ENCODE measurements around the gene QRFP. TPM values are rescaled to one million over a fixed set of nuclear protein-coding genes. Genes with fewer than 3 reads are reported as not detected.
"Not testable (repeated sequence)": the region's sequence is repeated elsewhere in the genome, so short reads cannot be mapped to it uniquely, and the experiment has no call there.

Gene QRFP
- polyA plus RNA-seq, 1 donor = 0.36 TPM

DNA sequence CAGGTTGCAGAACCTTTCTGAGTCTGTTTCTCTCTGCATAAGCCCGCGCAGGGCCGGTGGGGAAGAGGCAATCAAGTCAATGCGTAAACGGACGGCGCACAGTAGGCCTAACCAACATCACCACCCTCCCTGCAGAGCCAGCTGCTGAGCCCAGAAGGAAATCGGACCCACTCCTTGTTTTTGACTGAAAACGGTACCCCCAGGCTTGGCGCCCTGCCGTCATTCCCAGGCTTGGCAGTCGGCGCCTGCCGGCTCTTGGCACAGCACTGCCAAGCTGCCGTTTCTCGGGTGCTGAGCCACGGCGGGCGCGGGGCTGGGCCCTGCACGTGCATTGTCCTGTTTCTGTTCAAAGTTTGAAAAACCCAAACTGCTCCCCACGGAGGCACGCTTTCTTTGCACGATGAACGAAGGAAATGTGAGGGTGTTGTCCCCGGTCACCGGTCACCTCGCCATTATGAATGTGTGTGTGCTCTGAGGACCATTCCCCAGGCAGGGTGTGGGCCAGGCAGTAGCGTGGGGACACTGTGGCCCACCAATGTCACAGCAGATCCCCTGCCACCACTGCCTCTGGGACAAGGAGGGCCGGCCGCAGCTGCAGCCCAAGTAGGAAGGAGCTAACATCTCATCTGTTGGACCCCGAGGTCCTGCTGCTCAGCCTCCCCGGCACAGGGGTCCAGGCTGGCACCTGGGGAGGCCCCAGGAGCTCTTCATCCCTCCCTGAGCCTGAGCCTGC, 22.4 kb upstream of the QRFP start:
- no peaks in the 10 kb centered on the region for H3K4me1 ChIP-seq (ENCODE audit: control insufficient read depth, insufficient read depth, low read length)
- no peaks in the 10 kb centered on the region for H3K36me3 ChIP-seq (ENCODE audit: control insufficient read depth, insufficient read depth, low read length)
- no peak overlapping the region for H3K27ac ChIP-seq (ENCODE audit: low read length)
- no peak for DNase-seq
- no peaks in the 10 kb centered on the region for H3K9me3 ChIP-seq (ENCODE audit: control insufficient read depth, low read depth, low read length)
- WGBS (ENCODE audit: insufficient coverage, low lambda C conversion rate) = 100% methylated on average over 1 of the region's 33 CpGs
- H3K27me3 ChIP-seq (ENCODE audit: control insufficient read depth, insufficient read depth, low read length) = peaks cover 38% of the 10 kb centered on the region
- H3K4me3 ChIP-seq (ENCODE audit: low read length) = no peak overlapping the region

- no peak for DNase-seq
- Histone ChIP-seq H3K27ac (ENCODE audit: low read length) (no peak overlapping the region), H3K4me3 (ENCODE audit: low read length) (no peak overlapping the region), H3K27me3 (ENCODE audit: control insufficient read depth, insufficient read depth, low read length) (peaks cover 34% of the 10 kb centered on the region), H3K9me3 (ENCODE audit: control insufficient read depth, low read depth, low read length) (no peaks in the 10 kb centered on the region), H3K4me1 (ENCODE audit: control insufficient read depth, insufficient read depth, low read length) (no peaks in the 10 kb centered on the region), H3K36me3 (ENCODE audit: control insufficient read depth, insufficient read depth, low read length) (no peaks in the 10 kb centered on the region)
- WGBS (ENCODE audit: insufficient coverage, low lambda C conversion rate) = no CpG with 5 or more reads among the region's 9 CpGs
These were observed 21.7 kb upstream of the QRFP start for GRCh38 chr9:130918101-130918825.

GRCh38 chr9:130917168-130917960, 20.8 kb upstream of the QRFP start:
- WGBS (ENCODE audit: insufficient coverage, low lambda C conversion rate) = no CpG with 5 or more reads among the region's 34 CpGs
- peaks cover 34% of the 10 kb centered on the region for H3K27me3 ChIP-seq (ENCODE audit: control insufficient read depth, insufficient read depth, low read length)

GRCh38 chr9:130915096-130915447, 18.5 kb upstream of the QRFP start:
- WGBS (ENCODE audit: insufficient coverage, low lambda C conversion rate) = no CpG with 5 or more reads among the region's 8 CpGs
- DNase-seq = no peak
- H3K4me3 ChIP-seq (ENCODE audit: low read length) = no peak overlapping the region
- H3K4me1 ChIP-seq (ENCODE audit: control insufficient read depth, insufficient read depth, low read length) = no peaks in the 10 kb centered on the region
- no peaks in the 10 kb centered on the region for H3K36me3 ChIP-seq (ENCODE audit: control insufficient read depth, insufficient read depth, low read length)
- H3K27me3 ChIP-seq (ENCODE audit: control insufficient read depth, insufficient read depth, low read length) = peaks cover 21% of the 10 kb centered on the region
- H3K27ac ChIP-seq (ENCODE audit: low read length) = no peak overlapping the region
- no peaks in the 10 kb centered on the region for H3K9me3 ChIP-seq (ENCODE audit: control insufficient read depth, low read depth, low read length)

More at GRCh38 chr9:130917168-130917960, 20.8 kb upstream of the QRFP start:
- H3K27ac ChIP-seq (ENCODE audit: low read length) = no peak overlapping the region
- no peak overlapping the region for H3K4me3 ChIP-seq (ENCODE audit: low read length)
- H3K36me3 ChIP-seq (ENCODE audit: control insufficient read depth, insufficient read depth, low read length) = no peaks in the 10 kb centered on the region
- no peaks in the 10 kb centered on the region for H3K4me1 ChIP-seq (ENCODE audit: control insufficient read depth, insufficient read depth, low read length)
- no peak for DNase-seq
- no peaks in the 10 kb centered on the region for H3K9me3 ChIP-seq (ENCODE audit: control insufficient read depth, low read depth, low read length)

- no peaks in the 10 kb centered on the region for H3K4me1 ChIP-seq (ENCODE audit: control insufficient read depth, insufficient read depth, low read length)
- no peaks in the 10 kb centered on the region for H3K36me3 ChIP-seq (ENCODE audit: control insufficient read depth, insufficient read depth, low read length)
- H3K9me3 ChIP-seq (ENCODE audit: control insufficient read depth, low read depth, low read length) = no peaks in the 10 kb centered on the region
- no CpG with 5 or more reads among the region's 24 CpGs for WGBS (ENCODE audit: insufficient coverage, low lambda C conversion rate)
- H3K27me3 ChIP-seq (ENCODE audit: control insufficient read depth, insufficient read depth, low read length) = peaks cover 21% of the 10 kb centered on the region
- H3K4me3 ChIP-seq (ENCODE audit: low read length) = no peak overlapping the region
- DNase-seq = no peak
- H3K27ac ChIP-seq (ENCODE audit: low read length) = no peak overlapping the region
These were observed 17.9 kb upstream of the QRFP start for GRCh38 chr9:130914417-130915095.

GRCh38 chr9:130913599-130914416, 17.2 kb upstream of the QRFP start:
- Histone ChIP-seq H3K4me3 (ENCODE audit: low read length) (no peak overlapping the region), H3K27ac (ENCODE audit: low read length) (no peak overlapping the region), H3K36me3 (ENCODE audit: control insufficient read depth, insufficient read depth, low read length) (no peaks in the 10 kb centered on the region), H3K9me3 (ENCODE audit: control insufficient read depth, low read depth, low read length) (no peaks in the 10 kb centered on the region), H3K4me1 (ENCODE audit: control insufficient read depth, insufficient read depth, low read length) (no peaks in the 10 kb centered on the region), H3K27me3 (ENCODE audit: control insufficient read depth, insufficient read depth, low read length) (peaks cover 21% of the 10 kb centered on the region)
- no CpG with 5 or more reads among the region's 23 CpGs for WGBS (ENCODE audit: insufficient coverage, low lambda C conversion rate)
- no peak for DNase-seq

DNA sequence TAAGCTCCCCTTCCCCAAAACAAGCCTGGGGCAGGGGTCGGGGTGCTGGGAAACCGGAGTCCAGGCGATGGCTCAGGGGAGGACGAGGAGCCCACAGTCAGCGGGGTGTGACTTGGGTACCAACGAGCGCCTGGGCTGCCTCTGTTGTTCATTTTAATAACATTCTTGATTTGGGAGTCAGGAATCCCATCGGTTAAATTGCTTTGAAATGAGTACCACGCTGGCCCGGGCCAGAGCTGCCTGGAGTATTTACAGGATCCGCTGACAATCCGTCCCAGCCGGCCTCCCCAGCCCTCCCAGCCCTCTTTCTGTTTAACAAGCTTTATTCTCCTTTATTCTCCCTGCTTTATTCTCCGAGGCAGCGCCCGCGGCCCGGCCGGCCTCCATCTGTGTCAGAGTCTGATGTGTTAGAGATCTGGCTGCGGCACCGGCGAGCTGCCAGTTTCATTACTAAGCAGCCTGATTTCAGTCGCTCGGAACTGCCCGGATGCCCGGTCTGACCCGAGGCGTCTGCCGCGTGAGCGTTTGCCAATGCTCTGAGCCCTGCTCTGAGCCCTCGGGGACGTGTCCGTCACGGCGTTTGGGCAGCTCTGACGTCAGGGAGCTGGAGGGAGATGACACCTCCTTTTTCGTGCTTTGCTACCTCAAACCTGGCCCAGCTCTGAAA, 16.5 kb upstream of the QRFP start:
- Histone ChIP-seq H3K36me3 (ENCODE audit: control insufficient read depth, insufficient read depth, low read length) (no peaks in the 10 kb centered on the region), H3K4me3 (ENCODE audit: low read length) (no peak overlapping the region), H3K9me3 (ENCODE audit: control insufficient read depth, low read depth, low read length) (no peaks in the 10 kb centered on the region), H3K27me3 (ENCODE audit: control insufficient read depth, insufficient read depth, low read length) (peaks cover 20% of the 10 kb centered on the region), H3K4me1 (ENCODE audit: control insufficient read depth, insufficient read depth, low read length) (no peaks in the 10 kb centered on the region), H3K27ac (ENCODE audit: low read length) (no peak overlapping the region)
- DNase-seq = no peak
- WGBS (ENCODE audit: insufficient coverage, low lambda C conversion rate) = 60% methylated on average over 2 of the region's 38 CpGs

- no peaks in the 10 kb centered on the region for H3K9me3 ChIP-seq (ENCODE audit: control insufficient read depth, low read depth, low read length)
- WGBS (ENCODE audit: insufficient coverage, low lambda C conversion rate) = no CpG with 5 or more reads among the region's 26 CpGs
- peaks cover 20% of the 10 kb centered on the region for H3K27me3 ChIP-seq (ENCODE audit: control insufficient read depth, insufficient read depth, low read length)
- no peak overlapping the region for H3K27ac ChIP-seq (ENCODE audit: low read length)
- no peaks in the 10 kb centered on the region for H3K36me3 ChIP-seq (ENCODE audit: control insufficient read depth, insufficient read depth, low read length)
- DNase-seq = no peak
- no peak overlapping the region for H3K4me3 ChIP-seq (ENCODE audit: low read length)
- H3K4me1 ChIP-seq (ENCODE audit: control insufficient read depth, insufficient read depth, low read length) = no peaks in the 10 kb centered on the region
These were observed 14.8 kb upstream of the QRFP start for GRCh38 chr9:130911254-130912049.

DNA sequence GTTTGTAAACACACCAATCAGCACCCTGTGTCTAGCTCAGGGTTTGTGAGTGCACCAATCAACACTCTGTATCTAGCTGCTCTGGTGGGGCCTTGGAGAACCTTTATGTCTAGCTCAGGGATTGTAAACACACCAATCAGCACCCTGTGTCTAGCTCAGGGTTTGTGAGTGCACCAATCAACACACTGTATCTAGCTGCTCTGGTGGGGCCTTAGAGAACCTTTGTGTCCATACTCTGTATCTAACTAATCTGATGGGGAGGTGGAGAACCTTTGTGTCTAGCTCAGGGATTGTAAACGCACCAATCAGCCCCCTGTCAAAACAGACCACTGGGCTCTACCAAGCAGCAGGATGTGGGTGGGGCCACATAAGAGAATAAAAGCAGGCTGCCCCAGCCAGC, 14.1 kb upstream of the QRFP start:
- DNase-seq; H3K36me3 ChIP-seq (ENCODE audit: control insufficient read depth, insufficient read depth, low read length); H3K4me3 ChIP-seq (ENCODE audit: low read length); H3K27ac ChIP-seq (ENCODE audit: low read length); H3K9me3 ChIP-seq (ENCODE audit: control insufficient read depth, low read depth, low read length); H3K4me1 ChIP-seq (ENCODE audit: control insufficient read depth, insufficient read depth, low read length): not testable (repeated sequence)
- WGBS (ENCODE audit: insufficient coverage, low lambda C conversion rate) = no CpG with 5 or more reads among the region's 1 CpG
- H3K27me3 ChIP-seq (ENCODE audit: control insufficient read depth, insufficient read depth, low read length) = peaks cover 23% of the 10 kb centered on the region
